HFF-Myc (cell line): Measurements from ENCODE around the gene MERTK.

ENCODE experiments used
- DNase-seq: peaks from one replicate; pipeline ENCODE4 v3.0.0-alpha.2; 2011; ENCODE audit warnings: low read depth; ENCODE audit errors: extremely low read depth
- H3K4me3 ChIP-seq: replicated peaks from 2 replicates; pipeline ENCODE4 v1.5.1; 2011; ENCODE audit warnings: low read depth, mild to moderate bottlenecking, control low read depth, low read length
- CTCF ChIP-seq: IDR thresholded peaks from 2 replicates; pipeline ENCODE4 v1.5.1; 2012; ENCODE audit warnings: mild to moderate bottlenecking, low read depth, low read length, control low read depth; ENCODE audit errors: missing control alignments

Gene MERTK

GRCh38 chr2:112006076-112006410 lies 107.6 kb downstream of the MERTK start:
- no peak for DNase-seq
- no peak for TF ChIP-seq CTCF
- no peak overlapping the region for H3K4me3 ChIP-seq

GRCh38 chr2:112007493-112007892 lies 109.1 kb downstream of the MERTK start:
- DNase-seq = no peak
- H3K4me3 ChIP-seq = no peak overlapping the region
- TF ChIP-seq CTCF = no peak

- H3K4me3 ChIP-seq = no peak overlapping the region
- no peak for TF ChIP-seq CTCF
- DNase-seq = no peak
Measured at GRCh38 chr2:112008910-112009485, 110.6 kb downstream of the MERTK start.

DNA sequence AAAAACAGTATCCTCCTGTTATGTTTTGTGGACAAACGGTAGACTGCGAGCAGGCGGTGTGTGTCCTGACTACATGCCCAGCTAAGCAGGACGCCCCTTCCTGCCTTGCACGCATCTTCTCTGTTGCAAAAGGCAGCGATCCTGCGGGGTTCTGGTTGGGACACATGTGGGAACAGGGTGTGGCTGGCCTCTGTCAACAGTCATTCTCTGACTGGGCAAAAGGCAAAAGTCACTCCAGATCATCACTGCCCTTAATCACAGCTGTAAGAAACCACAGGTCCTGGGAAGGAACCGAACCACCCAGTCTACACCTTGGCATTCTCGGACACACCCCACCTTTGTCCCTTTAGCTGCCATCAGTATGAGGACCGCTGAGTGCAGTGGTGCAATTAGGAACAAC lies 112.3 kb downstream of the MERTK start:
- no peak for TF ChIP-seq CTCF
- no peak for DNase-seq
- no peak overlapping the region for H3K4me3 ChIP-seq

GRCh38 chr2:112012556-112012955 lies 114.1 kb downstream of the MERTK start:
- no peak for DNase-seq
- no peak for TF ChIP-seq CTCF
- no peak overlapping the region for H3K4me3 ChIP-seq

- no peak for DNase-seq
- no peak for TF ChIP-seq CTCF
- H3K4me3 ChIP-seq = no peak overlapping the region
Measured at GRCh38 chr2:112018846-112019245, 120.4 kb downstream of the MERTK start.

DNA sequence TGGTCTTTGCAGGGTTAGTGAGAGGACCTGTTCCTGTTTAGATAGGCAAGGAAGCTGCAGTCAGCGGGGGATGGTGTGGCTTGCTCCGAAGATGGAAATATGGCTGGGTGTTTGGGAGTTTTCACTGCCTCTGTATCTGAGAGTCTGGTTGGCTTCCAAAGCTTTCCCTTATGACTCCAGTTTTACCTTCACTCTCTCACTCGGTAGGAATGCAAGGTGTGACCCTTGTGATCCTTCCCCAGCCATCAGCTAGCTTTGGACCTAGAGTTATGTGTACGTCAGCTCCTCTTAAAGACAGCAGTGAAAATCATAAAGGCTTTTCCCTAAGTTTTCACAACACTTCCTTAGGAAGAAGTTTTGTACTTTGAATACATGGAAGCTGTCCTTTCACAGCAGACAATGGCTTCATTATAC lies 121.2 kb downstream of the MERTK start:
- H3K4me3 ChIP-seq = no peak overlapping the region
- no peak for TF ChIP-seq CTCF
- DNase-seq = no peak
